Measurements from ENCODE around the gene TMEM156.
"Not testable (repeated sequence)": the region's sequence is repeated elsewhere in the genome, so short reads cannot be mapped to it uniquely, and the experiment has no call there.

The TMEM156 gene

GRCh38 chr4:38993683-38994082 is 38.5 kb downstream of the TMEM156 start:
- no peak for DNase-seq (ENCODE audit: low read depth in 2 of 2)

- no peak for DNase-seq (ENCODE audit: low read depth in 2 of 2)
Measured at GRCh38 chr4:38990241-38990640, 42.0 kb downstream of the TMEM156 start.

DNA sequence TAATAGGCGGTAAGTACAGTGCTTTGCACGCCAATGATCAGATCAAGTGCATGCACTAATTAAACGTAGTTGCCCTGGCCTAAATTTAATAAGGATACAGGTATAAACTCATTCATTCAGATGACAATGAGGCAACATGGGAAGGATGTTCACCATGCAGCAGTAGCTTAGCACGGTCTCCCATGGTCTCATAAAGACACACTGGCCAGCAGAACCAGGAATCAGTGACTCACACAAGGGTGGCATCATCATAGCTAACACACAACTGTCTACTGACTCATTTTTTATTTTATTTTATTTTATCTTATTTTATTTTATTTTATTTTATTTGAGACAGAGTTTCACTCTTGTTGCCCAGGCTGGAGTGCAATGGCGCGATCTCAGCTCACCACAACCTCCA is 42.7 kb downstream of the TMEM156 start:
- no peak for DNase-seq (ENCODE audit: low read depth in 2 of 2)

DNA sequence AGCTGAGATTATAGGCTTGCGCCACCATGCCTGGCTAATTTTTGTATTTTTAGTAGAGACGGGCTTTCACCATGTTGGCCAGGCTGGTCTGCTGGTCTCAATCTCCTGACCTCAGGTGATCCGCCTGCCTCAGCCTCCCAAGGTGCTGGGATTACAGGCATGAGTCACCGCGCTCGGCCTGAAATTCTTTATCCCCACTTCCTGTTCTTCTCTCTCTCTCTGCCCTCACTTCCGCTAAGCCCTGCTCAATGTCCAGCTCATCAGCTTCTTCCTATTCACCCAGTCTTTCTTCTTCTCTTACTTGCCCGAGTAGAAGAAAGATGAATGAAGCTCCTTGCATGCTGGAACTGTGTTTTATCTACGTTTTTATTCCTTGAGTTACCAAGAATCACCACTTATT is 43.9 kb downstream of the TMEM156 start:
- DNase-seq (ENCODE audit: low read depth in 2 of 2): not testable (repeated sequence)

DNA sequence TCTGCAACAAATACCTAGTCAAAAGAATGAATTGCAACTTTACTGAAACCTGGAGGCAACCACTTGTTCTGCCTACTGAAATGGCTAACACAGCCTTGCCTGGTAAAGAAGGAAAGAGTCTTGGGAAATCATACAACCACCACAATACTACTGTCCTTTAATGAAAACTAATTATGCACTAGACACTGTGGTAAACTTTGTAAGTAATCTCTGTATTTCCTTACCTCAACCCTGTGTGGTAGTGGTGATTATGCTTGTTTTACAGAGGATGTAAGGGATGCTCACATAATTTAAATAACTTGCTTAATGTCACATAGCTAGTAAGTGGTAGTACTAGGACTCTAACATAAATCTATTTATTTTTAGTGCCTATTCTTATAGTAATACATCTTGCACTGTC is 44.7 kb downstream of the TMEM156 start:
- no peak for DNase-seq (ENCODE audit: low read depth in 2 of 2)

- no peak for DNase-seq (ENCODE audit: low read depth in 2 of 2)
Measured at GRCh38 chr4:38985410-38986100, 46.7 kb downstream of the TMEM156 start.

- peak in 1 of 2 experiments; percentile 33 for DNase-seq (ENCODE audit: low read depth in 2 of 2)
Measured at GRCh38 chr4:38983787-38984598, 48.2 kb downstream of the TMEM156 start.

DNA sequence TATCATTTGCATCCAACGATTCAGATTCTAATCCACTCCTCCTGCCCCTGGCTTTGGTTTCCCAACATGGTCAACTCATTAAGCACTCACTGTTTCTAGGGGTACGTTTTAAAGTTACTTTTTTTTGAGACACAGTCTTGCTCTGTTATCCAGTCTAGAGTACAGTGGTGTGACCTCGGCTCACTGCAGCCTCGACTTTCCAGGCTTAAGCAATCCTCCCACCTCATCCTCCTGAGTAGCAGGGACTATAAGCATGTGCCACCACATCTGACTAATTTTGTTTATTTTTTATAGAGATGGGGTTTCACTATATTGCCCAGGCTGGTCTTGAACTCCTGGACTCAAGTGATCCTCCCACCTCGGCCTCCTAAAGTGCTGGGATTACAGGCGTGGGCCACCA is 48.9 kb downstream of the TMEM156 start:
- DNase-seq (ENCODE audit: low read depth in 2 of 2): no peak

- no peak for DNase-seq (ENCODE audit: low read depth in 2 of 2)
Measured at GRCh38 chr4:38982361-38983095, 49.7 kb downstream of the TMEM156 start.

GRCh38 chr4:38980903-38981676 is 51.1 kb downstream of the TMEM156 start:
- peak; percentile 84 to 85 for DNase-seq (ENCODE audit: low read depth in 2 of 2)

- no peak for DNase-seq (ENCODE audit: low read depth in 2 of 2)
Measured at GRCh38 chr4:38979511-38980230, 52.5 kb downstream of the TMEM156 start.

DNA sequence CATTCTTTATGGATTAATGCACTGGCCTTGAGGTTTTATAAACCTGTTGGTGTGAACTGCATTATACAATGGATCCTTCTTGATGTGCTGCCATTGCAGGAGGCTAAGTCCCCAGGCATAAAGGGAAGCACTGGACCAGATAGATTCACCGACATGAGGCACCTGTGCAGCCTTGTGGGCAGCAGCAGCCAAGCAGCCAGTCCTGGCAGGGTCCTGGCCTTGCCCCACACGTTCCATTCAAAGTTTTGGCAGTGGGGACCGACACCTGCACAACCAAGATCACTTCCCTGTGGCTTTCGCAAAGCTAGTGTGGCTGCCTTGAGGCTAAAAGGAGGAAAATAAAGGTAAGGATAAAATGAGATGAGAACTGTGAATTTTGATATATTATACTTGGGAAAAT is 53.1 kb downstream of the TMEM156 start:
- no peak for DNase-seq (ENCODE audit: low read depth in 2 of 2)

DNA sequence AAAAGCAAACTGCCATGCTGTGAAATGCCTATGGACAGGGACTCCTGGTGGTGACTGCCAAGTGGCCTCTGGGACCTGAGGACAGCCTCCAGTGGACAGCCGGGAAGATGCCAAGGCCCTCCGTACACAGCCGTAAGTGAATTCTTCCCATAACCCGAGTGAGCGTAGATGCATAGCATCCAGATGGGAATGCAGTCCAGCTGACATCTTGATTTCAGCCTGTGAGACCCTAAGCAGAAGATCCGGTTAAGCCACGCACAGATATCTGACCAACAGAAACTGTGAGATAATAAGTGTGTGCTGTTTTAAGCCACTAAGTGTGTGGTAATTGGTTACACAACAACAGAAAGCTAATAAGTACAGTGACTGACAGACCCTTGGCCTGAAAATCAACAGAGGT is 55.9 kb downstream of the TMEM156 start:
- DNase-seq (ENCODE audit: low read depth in 2 of 2): no peak

- no peak for DNase-seq (ENCODE audit: low read depth in 2 of 2)
Measured at GRCh38 chr4:38968668-38969067, 63.5 kb downstream of the TMEM156 start.

DNA sequence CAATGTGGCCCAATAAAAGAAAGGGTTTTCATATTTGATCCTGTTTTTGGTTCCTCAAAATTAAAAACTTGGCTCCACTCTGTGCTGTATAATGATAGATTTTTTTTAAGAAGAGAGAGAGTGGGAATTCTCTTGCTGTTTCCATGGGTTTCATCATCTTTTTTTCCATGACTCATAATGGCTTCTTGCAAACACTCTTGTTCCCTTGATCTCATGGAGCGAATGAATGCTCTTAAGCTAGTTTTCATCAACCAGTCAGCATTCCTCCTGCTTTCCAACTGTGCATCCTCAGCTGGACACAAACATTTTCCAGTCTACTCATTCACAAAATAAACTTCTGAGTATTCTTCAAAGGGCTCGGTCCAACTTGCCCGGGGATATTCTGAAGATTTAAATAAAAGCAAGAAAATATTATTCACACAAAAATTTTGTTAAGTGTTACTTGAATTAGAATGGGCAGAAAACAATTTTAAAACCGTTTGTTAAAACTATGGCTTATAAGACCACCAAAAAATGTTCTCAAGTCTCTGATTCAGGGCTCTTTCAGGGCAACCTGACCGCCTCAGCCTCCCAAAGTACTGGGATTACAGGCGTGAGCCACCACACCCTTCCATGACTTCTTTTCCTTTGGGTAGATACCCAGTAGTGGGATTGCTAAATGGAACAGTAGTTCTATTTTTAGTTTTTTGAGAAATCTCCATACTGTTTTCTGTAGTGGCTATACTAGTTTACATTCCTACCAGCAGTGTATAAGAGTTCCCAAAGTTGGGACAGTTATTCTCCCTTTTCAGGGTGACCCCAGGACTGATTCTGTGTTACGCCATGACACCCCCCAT is 64.7 kb downstream of the TMEM156 start:
- peak; percentile 98 for DNase-seq (ENCODE audit: low read depth in 2 of 2)

- DNase-seq (ENCODE audit: low read depth in 2 of 2): no peak
Measured at GRCh38 chr4:38965866-38966265, 66.3 kb downstream of the TMEM156 start.

DNA sequence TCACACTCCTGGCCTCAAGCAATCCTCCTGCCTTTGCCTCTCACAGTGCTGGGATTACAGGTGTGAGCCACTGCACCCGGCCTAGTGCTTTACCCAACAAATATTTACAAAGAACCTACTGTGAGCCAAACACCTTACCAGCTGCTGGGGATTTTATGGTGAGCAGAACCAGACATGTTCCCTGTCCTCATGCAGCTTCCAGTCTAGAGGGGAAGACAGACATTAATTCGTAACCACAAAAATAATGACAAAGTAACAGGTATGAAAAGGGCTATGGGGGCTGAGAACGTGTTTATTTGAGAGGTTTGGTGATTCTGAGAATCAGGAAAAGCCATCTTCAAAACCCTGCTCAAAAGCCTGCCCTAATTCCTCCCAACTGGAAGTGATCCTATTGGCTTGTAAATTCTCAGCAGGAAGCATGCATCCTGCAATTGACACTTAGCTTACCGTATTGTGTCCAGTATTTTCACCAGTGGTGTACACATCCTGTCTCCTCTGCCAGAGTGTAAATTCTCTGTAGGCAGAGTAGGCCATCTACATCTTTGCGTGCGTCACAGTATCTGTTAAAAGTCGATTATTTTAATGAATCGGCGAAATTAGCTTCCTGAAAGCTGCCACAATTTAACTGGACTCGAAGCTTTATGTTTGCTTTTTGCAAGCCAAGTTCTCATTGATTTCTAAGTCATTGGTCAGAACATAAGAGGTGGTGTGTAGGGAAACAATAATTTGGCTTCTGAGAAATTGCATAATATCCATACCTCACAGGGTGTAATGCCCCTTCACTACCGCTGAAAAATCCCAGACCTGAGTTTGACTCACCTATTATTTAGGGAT is 67.0 kb downstream of the TMEM156 start:
- no peak for DNase-seq (ENCODE audit: low read depth in 2 of 2)

GRCh38 chr4:38959248-38959647 is 73.0 kb downstream of the TMEM156 start:
- DNase-seq (ENCODE audit: low read depth in 2 of 2): not testable (repeated sequence)

Measured in fibroblast of skin of left quadriceps (primary cell).